H9 (cell line): ENCODE data around the gene ENPP6. TPM values are rescaled to one million over a fixed set of nuclear protein-coding genes. Genes with fewer than 3 reads are reported as not detected.

Experiments
- DNase-seq: peaks from one replicate; pipeline ENCODE4 v3.0.0-alpha.2; 2017
- H2AFZ ChIP-seq: one replicate; pipeline ENCODE4 v1.6.1; 2013; ENCODE audit warnings: mild to moderate bottlenecking, low read length, control low read depth, moderate library complexity
- H2AK5ac ChIP-seq: 2 replicates; pipeline ENCODE4 v1.6.1; 2013; ENCODE audit warnings: low read length, control low read depth, mixed read lengths; ENCODE audit not compliant: insufficient read length
- H2BK120ac ChIP-seq: one replicate; pipeline ENCODE4 v1.6.1; 2013; ENCODE audit warnings: low read depth, mild to moderate bottlenecking, low read length, control low read depth, inconsistent platforms; ENCODE audit not compliant: poor library complexity, severe bottlenecking
- H2BK12ac ChIP-seq: 2 replicates; pipeline ENCODE4 v1.6.1; 2013; ENCODE audit warnings: low read length, control low read depth, mixed read lengths, low read depth; ENCODE audit not compliant: insufficient read length
- H2BK15ac ChIP-seq: 2 replicates; pipeline ENCODE4 v1.6.1; 2013; ENCODE audit warnings: low read depth, low read length, control low read depth
- H2BK20ac ChIP-seq: one replicate; pipeline ENCODE4 v1.6.1; 2013; ENCODE audit warnings: low read depth, mild to moderate bottlenecking, low read length, control low read depth, inconsistent platforms; ENCODE audit not compliant: poor library complexity, severe bottlenecking
- H2BK5ac ChIP-seq: 2 replicates; pipeline ENCODE4 v1.6.1; 2013; ENCODE audit warnings: low read length, control low read depth, mixed read lengths; ENCODE audit not compliant: insufficient read length
- H3K14ac ChIP-seq: 2 replicates; pipeline ENCODE4 v1.6.1; 2013; ENCODE audit warnings: low read length, control low read depth; ENCODE audit not compliant: insufficient read depth
- H3K18ac ChIP-seq: 2 replicates; pipeline ENCODE4 v1.6.1; 2013; ENCODE audit warnings: low read depth, mild to moderate bottlenecking, mixed read lengths, low read length, control low read depth; ENCODE audit not compliant: insufficient read length
- H3K23ac ChIP-seq: 2 replicates; pipeline ENCODE4 v1.6.1; 2013; ENCODE audit warnings: low read length, control low read depth, mixed read lengths, low read depth; ENCODE audit not compliant: insufficient read length
- H3K23me2 ChIP-seq: 2 replicates; pipeline ENCODE4 v1.6.1; 2013; ENCODE audit warnings: low read depth, mild to moderate bottlenecking, mixed read lengths, low read length, control low read depth; ENCODE audit not compliant: insufficient read length, poor library complexity, severe bottlenecking
- H3K27ac ChIP-seq: 2 replicates; pipeline ENCODE4 v1.5.1; 2013; ENCODE audit warnings: low read length, control low read depth, mixed read lengths, low read depth; ENCODE audit not compliant: insufficient read length
- H3K27me3 ChIP-seq: 2 replicates; pipeline ENCODE4 v1.6.1; 2013; ENCODE audit warnings: low read length, control low read depth, inconsistent platforms; ENCODE audit not compliant: insufficient read depth
- H3K4ac ChIP-seq: 2 replicates; pipeline ENCODE4 v1.6.1; 2013; ENCODE audit warnings: low read depth, mild to moderate bottlenecking, control low read depth, inconsistent platforms, low read length, moderate library complexity
- H3K4me1 ChIP-seq: 2 replicates; pipeline ENCODE4 v1.6.1; 2013; ENCODE audit warnings: low read length, control low read depth, inconsistent platforms; ENCODE audit not compliant: insufficient read depth
- H3K4me2 ChIP-seq: 2 replicates; pipeline ENCODE4 v1.6.1; 2013; ENCODE audit warnings: low read length, control low read depth, mixed read lengths; ENCODE audit not compliant: insufficient read length, insufficient read depth
- H3K56ac ChIP-seq: 2 replicates; pipeline ENCODE4 v1.6.1; 2013; ENCODE audit warnings: low read depth, mild to moderate bottlenecking, mixed read lengths, low read length, control low read depth; ENCODE audit not compliant: insufficient read length
- H3K79me1 ChIP-seq: 2 replicates; pipeline ENCODE4 v1.6.1; 2013; ENCODE audit warnings: low read depth, mild to moderate bottlenecking, moderate library complexity, low read length, control low read depth, inconsistent platforms; ENCODE audit not compliant: insufficient read depth, poor library complexity, severe bottlenecking
- H3K79me2 ChIP-seq: 2 replicates; pipeline ENCODE4 v1.6.1; 2013; ENCODE audit warnings: low read length, control low read depth, inconsistent platforms; ENCODE audit not compliant: insufficient read depth
- H3K9ac ChIP-seq: 2 replicates; pipeline ENCODE4 v1.6.1; 2013; ENCODE audit warnings: low read length, control low read depth, mixed read lengths; ENCODE audit not compliant: insufficient read length; ENCODE audit errors: extremely low read depth
- H3K9me3 ChIP-seq: one replicate; pipeline ENCODE4 v1.6.1; 2013; ENCODE audit warnings: low read depth, low read length, inconsistent platforms; ENCODE audit not compliant: control insufficient read depth
- H3T11ph ChIP-seq: one replicate; pipeline ENCODE4 v1.6.1; 2013; ENCODE audit warnings: mild to moderate bottlenecking, low read length, control low read depth, inconsistent platforms
- H4K20me1 ChIP-seq: one replicate; pipeline ENCODE4 v1.6.1; 2013; ENCODE audit not compliant: control insufficient read depth, insufficient read length, insufficient read depth
- H4K5ac ChIP-seq: 2 replicates; pipeline ENCODE4 v1.6.1; 2013; ENCODE audit warnings: low read depth, mild to moderate bottlenecking, mixed read lengths, low read length, control low read depth; ENCODE audit not compliant: insufficient read length
- H4K8ac ChIP-seq: replicated peaks from 2 replicates; pipeline ENCODE4 v1.6.1; 2013; ENCODE audit warnings: low read length, control low read depth, mixed read lengths, low read depth; ENCODE audit not compliant: insufficient read length
- H4K91ac ChIP-seq: 2 replicates; pipeline ENCODE4 v1.6.1; 2013; ENCODE audit warnings: low read depth, mild to moderate bottlenecking, moderate library complexity, mixed read lengths, low read length, control low read depth; ENCODE audit not compliant: insufficient read length
- H3K27ac Mint-ChIP-seq, 3 experiments: 2 replicates in 2 of 3; 3 replicates in 1 of 3; pipeline ENCODE4 v1.8.0; 2020 to 2021; ENCODE audit warnings: mixed read lengths in 3 of 3, mild to moderate bottlenecking in 1 of 3, moderate library complexity in 1 of 3
- H3K27me3 Mint-ChIP-seq: 2 replicates; pipeline ENCODE4 v1.8.0; 2021; ENCODE audit warnings: low read depth, mild to moderate bottlenecking, moderate library complexity, mixed read lengths
- H3K36me3 Mint-ChIP-seq, 3 experiments: 2 replicates in 2 of 3; 3 replicates in 1 of 3; pipeline ENCODE4 v1.8.0; 2020 to 2021; ENCODE audit warnings: low read depth in 3 of 3, mixed read lengths in 3 of 3; ENCODE audit not compliant: insufficient read depth in 1 of 3
- H3K4me1 Mint-ChIP-seq, 2 experiments: 2 replicates each; pipeline ENCODE4 v1.8.0; 2020; ENCODE audit warnings: mixed read lengths in 2 of 2
- H3K4me3 Mint-ChIP-seq, 2 experiments: 2 replicates in 1 of 2; 3 replicates in 1 of 2; pipeline ENCODE4 v1.8.0; 2020 to 2021; ENCODE audit warnings: mild to moderate bottlenecking in 2 of 2, mixed read lengths in 2 of 2, moderate library complexity in 1 of 2
- H3K9me3 Mint-ChIP-seq, 2 experiments: 2 replicates in 1 of 2; 3 replicates in 1 of 2; pipeline ENCODE4 v1.8.0; 2020; ENCODE audit warnings: mild to moderate bottlenecking in 2 of 2, mixed read lengths in 2 of 2, moderate library complexity in 1 of 2
- CTCF ChIP-seq: fragments of 200-600 bp; sonication (generic); conservative IDR thresholded peaks from 3 replicates; pipeline ENCODE4 v1.8.0; 2021; ENCODE audit warnings: antibody characterized with exemption, mild to moderate bottlenecking
- WGBS: extraction: QIAGEN DNeasy Blood & Tissue Kit; methylation state at CpG from one replicate; pipeline ENCODE4 v1.1.7; 2013; ENCODE audit warnings: missing lambda C conversion rate, low lambda C conversion rate, mixed read lengths; ENCODE audit not compliant: insufficient read length; ENCODE audit errors: extremely low coverage; 5-methylcytosine and 5-hydroxymethylcytosine counted together
- total RNA-seq: library from RNA; stranded (reverse); gene quantifications from 2 replicates; pipeline ENCODE4 v1.2.1, GENCODE V29; 2021

The ENPP6 gene
- total RNA-seq, 1 experiment from 2014 or later, result not detected

GRCh38 chr4:184039963-184040383, 177.7 kb downstream of the ENPP6 start:
- Mint-ChIP-seq H3K36me3 (peaks cover 0 to 8% (median 2%) of the 10 kb centered on the region in 3 experiments; a peak in 3 of 7 replicates), H3K27ac (no peak overlapping the region), H3K27me3 (peaks cover 11% of the 10 kb centered on the region), H3K9me3 (peaks cover 2 to 3% of the 10 kb centered on the region in 2 experiments; a peak in 2 of 5 replicates), H3K4me1 (peaks cover 17 to 19% of the 10 kb centered on the region in 2 experiments), H3K4me3 (no peak overlapping the region)
- H2AFZ ChIP-seq, result no peak overlapping the region
- no peak overlapping the region for H3K9ac ChIP-seq
- no CpG with 5 or more reads among the region's 22 CpGs for WGBS
- no peaks in the 10 kb centered on the region for H3K79me1 ChIP-seq
- no peak overlapping the region for H2BK12ac ChIP-seq
- no peak overlapping the region for H3T11ph ChIP-seq
- no peak overlapping the region for H4K8ac ChIP-seq
- no peak overlapping the region for H3K4ac ChIP-seq
- DNase-seq, result no peak
- no peak overlapping the region for H2AK5ac ChIP-seq
- no peak overlapping the region for H2BK15ac ChIP-seq
- no peak overlapping the region for H3K56ac ChIP-seq
- no peak overlapping the region for H2BK20ac ChIP-seq
- no peak overlapping the region for H2BK5ac ChIP-seq
- H3K4me1 ChIP-seq, result no peaks in the 10 kb centered on the region
- no peak overlapping the region for H3K14ac ChIP-seq
- no peak overlapping the region for H4K91ac ChIP-seq
- no peaks in the 10 kb centered on the region for H3K23me2 ChIP-seq
- H3K4me2 ChIP-seq, result peak overlapping the region; percentile 8
- H3K9me3 ChIP-seq, result no peaks in the 10 kb centered on the region
- H3K79me2 ChIP-seq, result no peaks in the 10 kb centered on the region
- no peaks in the 10 kb centered on the region for H4K20me1 ChIP-seq
- no peak overlapping the region for H3K18ac ChIP-seq
- no peak overlapping the region for H4K5ac ChIP-seq
- no peak overlapping the region for H3K23ac ChIP-seq
- TF ChIP-seq CTCF, result no peak
- no peak overlapping the region for H2BK120ac ChIP-seq
- H3K27ac ChIP-seq, result no peak overlapping the region
- H3K27me3 ChIP-seq, result no peaks in the 10 kb centered on the region
